Smooth muscle cell (in vitro differentiated cells): ENCODE data around the gene OLFM1. TPM values are rescaled to one million over a fixed set of nuclear protein-coding genes. Genes with fewer than 3 reads are reported as not detected.
"Not testable (repeated sequence)": the region's sequence is repeated elsewhere in the genome, so short reads cannot be mapped to it uniquely, and the experiment has no call there.

Experiments used
- DNase-seq: peaks from one replicate; lab custom pipeline; 2025; ENCODE audit not compliant: unreplicated experiment; lab: John Stamatoyannopoulos, UW
- H2AFZ ChIP-seq: fragments of 200-600 bp; sonication (generic); 2 replicates; pipeline ENCODE4 v1.6.0; 2016; ENCODE audit warnings: antibody characterized with exemption, low read depth, mild to moderate bottlenecking
- H3F3A ChIP-seq: fragments of 200-600 bp; sonication (generic); 2 replicates; pipeline ENCODE4 v1.6.0; 2017; ENCODE audit warnings: antibody characterized with exemption, low read depth
- H3K27ac ChIP-seq: fragments of 200-600 bp; sonication (generic); 2 replicates; pipeline ENCODE4 v1.5.1; 2016; ENCODE audit warnings: low read depth, mild to moderate bottlenecking
- H3K27me3 ChIP-seq: fragments of 200-600 bp; sonication (generic); 2 replicates; pipeline ENCODE4 v1.6.1; 2016; ENCODE audit warnings: low read depth, mild to moderate bottlenecking
- H3K36me3 ChIP-seq: fragments of 200-600 bp; sonication (generic); 2 replicates; pipeline ENCODE4 v1.5.1; 2016; ENCODE audit warnings: low read depth
- H3K4me1 ChIP-seq: fragments of 200-600 bp; sonication (generic); 2 replicates; pipeline ENCODE4 v1.5.1; 2016; ENCODE audit warnings: low read depth
- H3K4me2 ChIP-seq: fragments of 200-600 bp; sonication (generic); 2 replicates; pipeline ENCODE4 v1.6.0; 2016; ENCODE audit warnings: mild to moderate bottlenecking
- H3K4me3 ChIP-seq: fragments of 200-600 bp; sonication (generic); 2 replicates; pipeline ENCODE4 v1.5.1; 2016; ENCODE audit warnings: mild to moderate bottlenecking
- H3K79me2 ChIP-seq: fragments of 200-600 bp; sonication (generic); 2 replicates; pipeline ENCODE4 v1.6.0; 2016; ENCODE audit warnings: low read depth, mild to moderate bottlenecking
- H3K9ac ChIP-seq: fragments of 200-600 bp; sonication (generic); 2 replicates; pipeline ENCODE4 v1.6.0; 2016; ENCODE audit warnings: low read depth
- H3K9me3 ChIP-seq: fragments of 200-600 bp; sonication (generic); replicated peaks from 2 replicates; pipeline ENCODE4 v1.5.1; 2016; ENCODE audit warnings: low read depth
- H4K20me1 ChIP-seq: fragments of 200-600 bp; sonication (generic); 2 replicates; pipeline ENCODE4 v1.6.0; 2016; ENCODE audit warnings: low read depth
- CTCF ChIP-seq: fragments of 200-600 bp; sonication (generic); IDR thresholded peaks from 2 replicates; pipeline ENCODE4 v1.5.1; 2017; ENCODE audit warnings: borderline replicate concordance, mild to moderate bottlenecking, antibody characterized with exemption; ENCODE audit not compliant: insufficient read depth, poor library complexity, severe bottlenecking
- WGBS: methylation state at CpG from one replicate; pipeline ENCODE4 v1.1.7; 2016; ENCODE audit warnings: low lambda C conversion rate; 5-methylcytosine and 5-hydroxymethylcytosine counted together
- polyA plus RNA-seq: library from polyadenylated mRNA; unstranded; fragments of >200 nt; fragmentation: Nextera tagmentation; extraction: Ambion mirVana; gene quantifications from 2 replicates; pipeline ENCODE4 v1.2.1, GENCODE V29; 2016
- total RNA-seq: library from RNA; depleted of rRNA; stranded (reverse); fragments of >200 nt; gene quantifications from 2 replicates; pipeline ENCODE4 v1.2.3, GENCODE V29; 2014

The OLFM1 gene
- total and polyA plus RNA-seq, 2 experiments from 2014 or later: 4.5 to 11.0 TPM

GRCh38 chr9:135146766-135147473, 59.5 kb downstream of the OLFM1 start:
- Histone ChIP-seq H3K4me1 (no peaks in the 10 kb centered on the region), H2AFZ (no peak overlapping the region), H3K27me3 (no peaks in the 10 kb centered on the region), H3K36me3 (no peaks in the 10 kb centered on the region), H3K27ac (no peak overlapping the region), H3K4me3 (no peak overlapping the region), H3K9me3 (no peaks in the 10 kb centered on the region), H3F3A (no peaks in the 10 kb centered on the region), H3K4me2 (no peak overlapping the region), H4K20me1 (no peaks in the 10 kb centered on the region), H3K9ac (no peak overlapping the region), H3K79me2 (no peaks in the 10 kb centered on the region)
- 85% methylated on average over 16 of the region's 16 CpGs for WGBS
- TF ChIP-seq CTCF: no peak
- no peak for DNase-seq

- no peak for DNase-seq
- no peak overlapping the region for H3K4me3 ChIP-seq
- no peaks in the 10 kb centered on the region for H3K79me2 ChIP-seq
- H3K27me3 ChIP-seq: no peaks in the 10 kb centered on the region
- no peaks in the 10 kb centered on the region for H4K20me1 ChIP-seq
- H3K9me3 ChIP-seq: no peaks in the 10 kb centered on the region
- H3K4me2 ChIP-seq: no peak overlapping the region
- no peak overlapping the region for H2AFZ ChIP-seq
- no peak for TF ChIP-seq CTCF
- H3K36me3 ChIP-seq: no peaks in the 10 kb centered on the region
- no peak overlapping the region for H3K9ac ChIP-seq
- WGBS: 90% methylated on average over 12 of the region's 12 CpGs
- no peaks in the 10 kb centered on the region for H3F3A ChIP-seq
- H3K27ac ChIP-seq: no peak overlapping the region
- no peaks in the 10 kb centered on the region for H3K4me1 ChIP-seq
Measured at GRCh38 chr9:135147474-135147805, 60.0 kb downstream of the OLFM1 start.

GRCh38 chr9:135147938-135148337, 60.5 kb downstream of the OLFM1 start:
- H3K9me3 ChIP-seq: no peaks in the 10 kb centered on the region
- no peak for TF ChIP-seq CTCF
- H3K4me2 ChIP-seq: no peak overlapping the region
- DNase-seq: no peak
- H3K4me1 ChIP-seq: no peaks in the 10 kb centered on the region
- H3F3A ChIP-seq: no peaks in the 10 kb centered on the region
- H3K4me3 ChIP-seq: no peak overlapping the region
- 92% methylated on average over 8 of the region's 9 CpGs for WGBS
- no peaks in the 10 kb centered on the region for H3K79me2 ChIP-seq
- H3K36me3 ChIP-seq: no peaks in the 10 kb centered on the region
- H3K27ac ChIP-seq: no peak overlapping the region
- no peaks in the 10 kb centered on the region for H4K20me1 ChIP-seq
- H2AFZ ChIP-seq: no peak overlapping the region
- H3K27me3 ChIP-seq: no peaks in the 10 kb centered on the region
- H3K9ac ChIP-seq: no peak overlapping the region

- Histone ChIP-seq H3K9me3 (no peaks in the 10 kb centered on the region), H3K27ac (no peak overlapping the region), H4K20me1 (no peaks in the 10 kb centered on the region), H3K36me3 (no peaks in the 10 kb centered on the region), H3K4me2 (no peak overlapping the region), H3K4me1 (no peaks in the 10 kb centered on the region), H3F3A (no peaks in the 10 kb centered on the region), H3K27me3 (no peaks in the 10 kb centered on the region), H3K79me2 (no peaks in the 10 kb centered on the region), H3K4me3 (no peak overlapping the region), H2AFZ (no peak overlapping the region), H3K9ac (no peak overlapping the region)
- DNase-seq: no peak
- WGBS: 88% methylated on average over 6 of the region's 7 CpGs
- no peak for TF ChIP-seq CTCF
Measured at GRCh38 chr9:135148386-135148785, 60.9 kb downstream of the OLFM1 start.

GRCh38 chr9:135149901-135150300, 62.4 kb downstream of the OLFM1 start:
- not testable (repeated sequence) for H3K4me2 ChIP-seq, H3K79me2 ChIP-seq, H3K9me3 ChIP-seq, H3K27me3 ChIP-seq, H3K9ac ChIP-seq, H3K4me3 ChIP-seq, H3K4me1 ChIP-seq, H4K20me1 ChIP-seq, H3K36me3 ChIP-seq, H2AFZ ChIP-seq, H3K27ac ChIP-seq, H3F3A ChIP-seq, DNase-seq
- WGBS: 81% methylated on average over 9 of the region's 9 CpGs
